HG03025 (cell line): ENCODE results near the gene MSMB.
"Not testable (repeated sequence)": the region's sequence is repeated elsewhere in the genome, so short reads cannot be mapped to it uniquely, and the experiment has no call there.

ENCODE experiments used
- ATAC-seq: cut with Tn5 transposase; IDR thresholded peaks from one replicate; pipeline ENCODE4 v1.9.1; 2021; ENCODE audit warnings: mild to moderate bottlenecking, moderate library complexity; ENCODE audit not compliant: unreplicated experiment, low FRiP score

Gene MSMB, protein sequence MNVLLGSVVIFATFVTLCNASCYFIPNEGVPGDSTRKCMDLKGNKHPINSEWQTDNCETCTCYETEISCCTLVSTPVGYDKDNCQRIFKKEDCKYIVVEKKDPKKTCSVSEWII

DNA sequence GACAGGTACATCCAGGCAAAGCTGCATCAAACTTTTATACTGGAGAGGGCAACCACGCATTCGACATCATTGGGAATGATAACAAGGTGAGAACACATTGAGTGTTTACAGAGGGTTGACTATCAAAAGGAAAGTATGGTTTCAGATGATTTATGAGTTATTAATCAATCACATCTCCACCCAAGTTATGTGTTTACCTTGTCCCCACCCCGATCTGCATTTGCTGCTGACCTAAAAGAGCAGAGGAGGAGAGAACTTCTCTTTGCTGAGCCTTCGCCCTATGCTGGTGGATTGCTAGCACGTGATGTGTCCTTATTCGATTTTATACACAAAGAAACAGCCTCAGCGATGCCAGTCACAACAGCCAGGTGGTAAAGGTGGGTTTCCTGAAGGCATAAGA lies at the start of gene MSMB:
TSS of gene MSMB (minus strand) at position 9 of the 400 bp plus-strand sequence. CDS start 32 bp downstream, outside the sequence.
- ATAC-seq: no peak

DNA sequence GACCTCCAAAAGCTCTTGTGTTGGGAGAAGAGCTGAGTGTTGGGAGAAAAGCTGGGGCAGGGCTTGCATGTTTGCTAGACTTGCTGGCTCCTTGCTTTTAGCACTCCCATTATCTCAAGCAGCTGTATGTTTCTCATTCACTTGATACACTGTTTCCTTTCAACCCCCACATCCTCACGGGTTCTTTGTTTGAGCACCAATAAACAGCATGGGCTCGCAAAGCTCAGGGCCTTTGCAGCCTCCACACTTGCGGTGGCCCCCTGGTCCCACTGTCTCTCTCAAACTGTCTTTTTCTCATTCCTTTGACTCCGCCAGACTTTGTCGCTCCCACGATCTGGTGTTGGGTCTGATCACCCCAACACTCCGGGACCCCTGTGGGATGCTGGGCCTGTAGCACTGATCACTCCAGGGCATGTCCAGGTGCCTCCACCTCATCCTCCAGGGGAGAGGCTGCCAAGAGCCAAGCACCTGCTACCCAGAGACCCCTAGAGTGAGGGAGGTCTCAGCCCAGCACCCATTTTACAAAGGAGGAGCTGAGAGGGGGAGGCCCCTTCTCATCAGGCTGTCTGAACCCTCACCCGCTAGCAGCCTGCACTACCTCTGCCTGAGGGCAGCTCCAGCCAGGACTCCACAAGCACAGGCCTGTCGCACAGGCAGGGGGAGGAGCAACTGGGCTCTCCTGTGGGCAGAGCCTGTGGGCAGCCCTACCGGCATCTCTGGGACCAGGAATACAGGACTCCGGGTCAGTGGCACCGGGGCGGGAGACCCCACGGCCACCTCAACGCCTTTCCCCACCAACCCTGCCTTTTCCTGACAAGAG lies 49.1 kb upstream of the MSMB start:
- no peak for ATAC-seq

DNA sequence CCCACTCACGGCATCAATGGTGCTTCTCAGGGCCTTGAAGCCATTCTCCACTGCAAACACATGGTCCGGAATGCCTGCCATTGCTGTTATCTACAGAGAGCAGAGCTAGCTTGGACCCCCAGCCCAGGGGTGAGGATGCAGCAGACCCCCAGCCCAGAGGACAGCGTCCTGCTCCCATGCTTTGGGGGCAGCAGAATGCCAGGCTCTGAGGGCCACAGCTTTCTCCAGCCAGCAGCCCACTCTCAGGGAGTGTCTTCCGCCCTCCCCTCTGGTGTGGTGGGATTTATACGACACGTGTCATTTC lies 48.1 kb upstream of the MSMB start:
- no peak for ATAC-seq

DNA sequence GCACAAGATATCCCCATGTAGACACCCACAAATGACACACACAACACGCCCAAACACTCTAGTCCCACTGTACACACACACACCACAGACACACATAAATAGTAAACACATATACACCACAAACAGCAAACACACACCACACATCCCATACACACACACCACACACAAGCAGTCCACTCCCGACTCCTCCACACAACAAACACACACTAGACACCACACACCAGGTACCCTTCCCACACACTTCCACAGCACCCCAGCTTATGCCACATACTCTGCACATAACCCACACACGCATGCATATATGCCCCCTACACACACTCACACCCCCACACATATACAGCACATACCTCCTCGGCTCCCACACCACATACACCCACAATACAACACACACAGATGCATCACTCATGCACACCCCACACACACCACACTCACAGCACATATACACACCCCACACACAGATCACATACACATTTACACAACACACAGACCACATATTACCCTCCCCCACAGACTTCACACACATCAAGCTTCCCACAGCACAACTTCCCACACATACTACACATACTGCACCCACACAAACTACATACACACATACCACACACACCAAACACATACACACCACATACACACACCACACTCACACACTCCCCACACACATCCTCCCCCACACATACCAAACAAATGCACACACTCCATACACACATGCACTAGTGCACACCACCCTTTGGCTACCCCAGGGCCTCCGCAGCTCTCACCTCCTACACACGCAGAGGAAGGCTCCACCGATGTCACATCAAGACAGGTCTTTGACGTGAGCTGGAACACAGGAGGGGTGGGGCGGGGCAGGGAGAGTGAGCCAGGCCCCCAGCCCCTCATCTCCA lies 47.5 kb upstream of the MSMB start:
- not testable (repeated sequence) for ATAC-seq

DNA sequence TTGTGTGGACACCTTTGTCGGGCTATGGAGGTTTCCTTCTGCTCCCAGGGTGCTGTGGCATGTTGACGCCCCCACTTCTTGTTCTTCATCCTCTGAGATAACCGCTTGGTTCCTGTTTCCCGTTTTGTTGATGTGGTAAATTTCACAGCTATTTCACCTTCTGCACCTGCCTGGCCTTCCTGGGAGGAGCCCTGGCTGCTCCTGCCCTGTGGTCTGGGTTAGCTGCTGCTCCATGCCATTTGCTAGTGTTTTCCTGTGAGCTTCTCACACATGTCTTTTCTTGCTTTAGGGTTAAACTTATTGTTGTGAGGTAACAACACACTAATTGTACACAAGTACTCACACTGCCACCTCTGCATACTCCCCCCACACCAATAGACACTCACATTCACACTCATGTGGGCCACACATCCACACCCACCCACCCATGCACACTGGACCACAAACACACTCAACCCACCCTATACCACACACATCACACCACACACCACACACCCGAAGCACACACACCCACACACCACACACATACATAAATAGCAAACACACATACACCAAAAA lies 46.5 kb upstream of the MSMB start:
- ATAC-seq: no peak

DNA sequence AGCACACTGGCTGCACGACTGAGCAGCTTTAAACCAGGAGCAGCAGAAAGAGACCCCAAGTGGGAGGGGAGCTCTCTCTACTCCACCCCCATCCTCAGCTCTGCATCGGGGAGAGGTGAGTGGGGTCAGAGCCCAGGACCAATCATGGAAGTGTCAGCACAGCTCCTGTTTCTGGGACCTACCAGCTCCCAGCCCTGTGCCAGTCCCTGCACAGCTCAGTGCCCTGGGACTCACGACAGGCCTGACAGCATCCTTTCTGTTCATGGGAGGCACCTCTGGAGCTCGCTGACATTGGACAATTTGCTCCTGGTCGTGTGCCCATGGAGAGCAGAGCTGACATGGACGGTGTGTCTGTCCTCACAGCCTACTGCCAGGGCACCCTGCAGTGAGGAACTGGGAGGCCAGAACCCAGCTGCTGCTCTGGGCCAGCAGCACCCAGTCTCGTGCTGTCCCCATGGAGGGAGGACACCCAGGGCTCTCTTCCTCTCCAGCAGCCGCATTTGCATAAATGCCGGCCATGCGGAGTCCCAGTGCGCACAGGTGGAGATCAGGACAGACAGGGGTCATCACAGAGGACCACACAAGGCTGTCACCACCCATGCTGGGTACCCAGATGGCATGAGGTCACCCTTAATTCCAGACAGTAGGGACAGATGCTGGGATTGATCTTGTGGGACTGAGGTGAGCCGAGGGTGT lies 45.9 kb upstream of the MSMB start:
- ATAC-seq: no peak

DNA sequence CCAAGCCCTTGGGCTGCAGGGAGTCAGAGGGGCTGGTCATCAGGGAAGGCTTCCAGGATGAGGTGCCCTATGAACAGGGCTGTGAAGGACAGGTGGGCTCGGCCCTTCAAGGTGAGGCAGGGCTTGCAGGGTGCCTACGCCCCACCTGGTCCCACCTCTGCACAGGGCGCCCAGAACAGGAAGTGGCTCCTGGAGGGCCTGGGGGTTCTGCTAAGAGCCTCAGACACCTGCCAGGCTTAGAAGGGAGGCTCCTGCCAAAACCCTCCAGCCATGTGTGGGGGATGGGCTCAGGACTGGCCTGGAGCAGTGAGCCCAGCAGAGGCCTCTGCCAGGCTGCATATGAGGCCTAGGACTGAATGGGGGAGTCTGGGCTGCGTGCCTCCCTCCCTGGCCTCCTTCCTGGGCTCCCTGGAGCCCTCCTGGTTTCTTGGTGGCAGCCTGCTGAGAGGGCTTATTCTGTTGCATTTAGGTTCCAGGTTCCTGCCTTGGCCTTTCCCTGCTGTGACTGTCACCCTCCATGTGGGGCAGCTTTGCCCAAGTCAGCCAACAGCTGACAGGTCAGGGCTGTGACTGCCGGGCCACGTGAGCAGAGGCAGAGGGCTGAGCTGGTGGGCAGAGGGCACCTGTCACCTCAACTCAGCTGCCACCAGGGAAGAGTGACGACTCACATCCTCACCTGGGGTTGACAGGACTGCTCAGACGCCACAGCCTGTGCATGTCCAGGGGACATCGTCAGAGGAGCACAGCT lies 45.2 kb upstream of the MSMB start:
- ATAC-seq: no peak

DNA sequence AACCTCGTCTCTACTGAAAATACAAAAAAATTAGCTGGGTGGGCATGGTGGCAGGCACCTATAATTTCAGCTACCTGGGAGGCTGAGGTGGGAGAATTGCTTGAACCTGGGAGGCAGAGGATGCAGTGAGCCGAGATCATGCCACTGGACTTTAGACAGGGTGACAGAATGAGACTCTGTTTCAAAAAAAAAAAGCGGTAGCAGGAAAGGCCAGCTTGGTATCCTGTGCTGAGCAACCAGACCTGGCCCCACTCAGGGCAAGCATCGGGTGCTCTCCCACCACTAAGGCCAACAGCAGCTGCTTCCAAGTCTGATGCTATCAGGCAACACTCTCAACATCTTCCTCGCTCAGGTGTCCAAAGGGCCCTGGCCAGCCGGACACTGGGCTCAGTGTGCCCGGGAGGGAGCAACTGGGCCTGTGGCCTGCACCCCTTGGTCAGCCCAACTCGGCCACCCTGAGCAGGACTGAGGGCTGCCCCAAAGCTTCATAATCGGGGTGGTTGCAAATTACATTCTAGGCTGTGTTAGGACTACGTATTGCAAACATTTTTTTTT lies 44.3 kb upstream of the MSMB start:
- no peak for ATAC-seq

DNA sequence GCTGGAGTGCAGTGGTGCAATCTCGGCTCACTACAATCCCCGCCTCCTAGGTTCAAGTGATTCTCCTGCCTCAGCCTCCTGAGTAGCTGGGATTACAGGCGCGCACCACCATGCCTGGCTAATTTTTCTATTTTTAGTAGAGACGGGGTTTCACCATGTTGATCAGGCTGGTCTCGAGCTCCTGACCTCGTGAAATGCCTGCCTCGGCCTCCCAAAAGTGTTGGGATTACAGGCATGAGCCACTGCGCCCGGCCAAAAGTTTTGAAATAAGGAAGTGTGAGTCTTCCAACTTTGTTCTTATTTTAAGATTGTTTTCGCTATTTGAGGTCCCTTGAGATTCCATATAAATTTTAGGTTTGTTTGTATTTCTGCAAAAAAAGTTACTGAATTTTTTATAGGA lies 41.3 kb upstream of the MSMB start:
- not testable (repeated sequence) for ATAC-seq

DNA sequence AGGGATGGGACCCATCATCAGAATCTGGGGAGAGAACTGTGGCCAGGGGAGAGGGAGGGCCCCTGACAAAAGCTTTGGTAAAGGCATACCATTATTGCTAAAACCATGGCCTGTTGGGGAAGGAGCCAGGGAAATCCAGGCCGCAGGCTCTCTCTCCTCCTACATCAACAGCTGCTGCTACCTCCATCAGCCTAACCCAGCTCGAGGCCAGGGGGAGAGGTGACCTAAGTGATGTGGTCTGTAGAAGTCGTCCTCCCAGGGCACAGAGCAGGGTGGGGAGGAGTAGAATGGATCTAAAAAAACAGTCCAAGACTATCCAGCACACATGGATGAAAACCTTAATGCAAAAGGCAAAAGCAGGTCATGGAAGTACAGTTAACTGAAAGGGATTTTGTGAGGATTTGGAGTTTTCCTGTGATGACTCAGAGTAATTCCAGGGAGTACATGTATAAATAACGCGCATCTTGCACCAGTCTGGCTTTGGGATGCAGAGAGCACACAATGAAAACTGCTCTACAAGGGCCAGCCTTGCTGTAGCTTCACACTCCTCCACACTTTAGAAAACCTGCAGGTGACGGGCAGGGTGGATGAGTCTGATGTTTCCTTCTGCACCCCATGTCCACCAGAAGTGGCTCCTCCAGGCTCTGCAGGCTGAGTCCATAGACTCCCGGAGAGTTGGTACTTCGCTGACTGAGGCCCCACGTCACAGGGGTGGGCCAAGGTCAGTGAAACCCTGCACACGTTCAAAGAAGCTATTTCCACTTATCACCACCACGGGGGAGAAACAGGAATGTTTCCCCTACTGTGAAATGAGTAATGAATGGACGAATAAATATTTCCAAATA lies 38.5 kb upstream of the MSMB start:
- no peak for ATAC-seq

DNA sequence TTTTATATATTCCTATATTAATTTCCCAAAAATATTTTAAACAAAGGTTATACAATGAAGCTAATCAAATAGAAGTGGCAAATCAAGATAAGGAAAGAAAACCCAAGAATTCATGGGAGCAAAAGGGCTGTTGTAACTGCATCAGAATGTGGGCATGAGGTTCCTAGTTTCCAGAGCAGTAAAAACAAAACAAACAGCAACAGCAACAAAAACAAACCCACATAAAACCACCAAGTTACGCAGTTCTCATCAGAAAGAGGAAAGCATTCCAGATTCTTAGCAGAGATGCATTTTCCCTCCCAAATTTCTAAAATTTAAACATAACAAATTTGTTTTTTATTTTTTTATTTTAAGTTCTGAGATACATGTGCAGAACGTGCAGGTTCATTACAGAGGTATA lies 34.8 kb upstream of the MSMB start:
- ATAC-seq: no peak

DNA sequence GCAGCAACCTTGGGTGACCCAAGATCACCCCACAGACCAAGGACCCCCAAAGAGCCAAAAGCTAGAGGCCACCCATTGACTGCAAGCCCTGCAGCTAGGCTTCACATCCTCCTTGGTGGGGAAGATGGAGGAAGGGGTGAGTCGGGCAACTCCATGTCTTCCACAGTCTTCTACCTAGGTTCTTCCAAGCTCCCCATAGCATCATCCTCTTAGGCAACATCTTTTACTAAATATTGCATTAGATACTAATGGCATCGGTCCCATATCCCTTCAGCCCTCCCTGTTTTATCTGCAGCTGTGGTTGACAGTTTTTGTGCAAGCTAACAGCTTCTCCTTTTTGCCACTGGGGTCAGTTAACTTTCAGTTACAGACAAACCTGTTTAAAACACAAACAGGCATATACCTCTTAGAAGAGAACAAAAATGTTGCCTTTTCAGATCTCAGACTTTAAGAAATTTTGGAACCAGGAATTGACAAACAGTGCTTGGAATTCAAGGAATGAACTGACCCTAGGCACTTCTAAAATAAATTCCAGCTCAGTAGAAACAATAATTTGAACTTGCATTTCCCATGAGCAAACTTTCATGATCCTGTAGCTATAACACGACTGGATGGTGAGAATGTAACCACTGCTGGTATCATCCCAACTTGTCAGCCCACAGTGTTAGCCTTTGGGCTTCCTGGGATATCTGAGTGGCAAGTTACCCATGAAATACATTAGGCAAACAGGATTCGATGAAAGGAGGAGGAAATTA lies 33.9 kb upstream of the MSMB start:
- ATAC-seq: no peak

DNA sequence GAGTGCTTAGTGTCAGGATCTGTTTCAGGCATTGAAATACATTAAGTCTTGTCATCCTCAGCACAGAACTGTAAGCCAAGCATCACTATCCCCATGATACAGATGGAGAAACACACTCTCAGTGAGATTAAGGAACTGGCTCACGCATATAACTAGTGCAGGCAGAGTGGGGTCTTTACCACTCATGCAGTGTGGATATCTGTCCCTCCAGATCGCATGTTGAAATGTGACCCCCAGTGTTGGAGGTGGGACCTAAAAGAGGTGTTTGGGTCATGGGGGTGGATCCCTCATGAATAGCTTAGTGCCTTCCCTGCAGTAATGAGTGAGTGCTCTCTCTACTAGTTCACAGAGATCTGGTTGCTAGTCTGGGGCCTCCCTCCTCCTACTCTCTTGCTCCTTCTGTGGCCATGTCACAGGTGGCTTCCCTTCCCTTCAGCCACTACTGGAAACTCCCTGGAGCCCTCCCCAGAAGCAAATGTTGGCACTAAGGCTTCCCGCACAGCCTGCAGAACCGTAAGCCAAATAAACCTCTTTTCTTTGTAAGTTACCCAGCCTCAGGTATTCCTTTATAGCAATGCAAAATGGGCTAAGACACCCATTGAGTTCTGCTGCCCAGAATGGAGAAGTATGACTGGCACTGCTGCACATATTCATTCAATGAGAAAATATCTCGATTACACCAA lies 31.8 kb upstream of the MSMB start:
- ATAC-seq: no peak

DNA sequence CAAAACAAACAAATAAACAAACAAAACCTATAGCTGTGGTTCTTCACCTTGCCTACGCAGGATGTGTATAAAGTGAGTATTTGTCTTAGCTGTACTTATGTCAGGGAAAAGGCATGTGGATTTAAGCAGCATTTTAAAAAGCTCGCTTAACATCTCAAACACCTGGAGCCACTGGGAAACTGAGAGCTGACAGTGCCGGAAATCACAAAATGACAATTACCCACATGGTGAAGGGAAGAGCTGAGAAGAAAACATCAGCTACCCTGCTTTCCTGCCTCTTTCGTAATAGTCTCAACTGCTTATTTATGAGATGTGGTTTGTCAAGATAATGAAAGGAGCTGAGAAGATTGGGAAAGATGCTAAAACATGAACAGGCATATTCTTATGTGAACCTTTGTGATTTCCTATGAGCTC lies 31.1 kb upstream of the MSMB start:
- no peak for ATAC-seq

DNA sequence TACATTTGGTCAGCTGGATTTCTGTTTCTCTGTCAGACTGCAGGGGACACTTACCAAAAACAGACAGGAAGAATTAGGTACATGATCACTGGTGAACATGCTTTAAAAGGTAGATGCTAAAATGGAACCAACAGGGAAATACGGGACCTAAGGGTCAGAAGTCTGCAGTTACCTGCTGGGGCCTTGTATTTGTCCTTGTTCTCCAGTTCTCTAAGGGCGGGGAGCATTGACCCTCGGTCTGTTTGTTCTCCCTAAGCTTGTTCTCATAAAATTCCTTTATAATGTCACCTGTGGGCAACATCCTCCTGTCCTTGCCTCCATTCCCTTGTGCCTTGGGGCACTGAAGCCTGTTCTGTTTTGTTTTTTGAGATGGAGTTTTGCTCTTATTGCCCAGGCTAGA lies 29.8 kb upstream of the MSMB start:
- ATAC-seq: no peak

DNA sequence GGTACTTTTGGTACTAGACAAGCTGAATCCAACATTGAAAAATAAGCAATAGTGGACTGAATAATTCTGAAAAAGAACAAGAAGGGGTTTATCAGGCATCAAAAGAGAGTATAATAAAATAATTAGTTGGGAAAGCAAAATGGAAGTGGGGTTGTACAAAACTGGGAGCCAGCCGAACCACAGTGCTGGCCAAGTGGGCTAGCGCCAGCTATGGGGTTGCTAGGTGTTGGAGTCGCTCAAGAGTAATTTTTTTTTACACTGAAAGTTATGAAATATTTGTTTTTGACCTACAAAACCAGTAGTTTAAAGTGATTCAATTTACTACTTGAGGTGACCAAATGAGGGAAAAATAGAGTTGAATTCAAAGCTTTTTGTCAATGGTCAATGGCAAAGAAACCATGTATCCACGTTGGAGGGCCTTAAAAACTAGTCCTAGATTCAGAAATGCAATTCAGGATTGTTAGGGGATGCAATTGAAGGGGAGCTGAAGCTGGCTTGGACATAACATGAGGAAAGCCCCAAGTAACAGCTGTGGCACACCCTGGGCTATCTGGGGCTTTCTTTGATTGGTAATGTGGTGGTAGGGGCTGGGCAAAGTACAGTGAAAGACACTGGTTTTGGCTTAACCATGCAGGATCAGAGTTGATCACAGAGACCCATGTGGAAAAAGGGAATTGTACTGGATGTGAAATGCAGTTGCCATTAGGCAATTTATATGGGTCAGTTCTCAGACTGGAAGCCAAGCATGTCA lies 28.3 kb upstream of the MSMB start:
- ATAC-seq: no peak

DNA sequence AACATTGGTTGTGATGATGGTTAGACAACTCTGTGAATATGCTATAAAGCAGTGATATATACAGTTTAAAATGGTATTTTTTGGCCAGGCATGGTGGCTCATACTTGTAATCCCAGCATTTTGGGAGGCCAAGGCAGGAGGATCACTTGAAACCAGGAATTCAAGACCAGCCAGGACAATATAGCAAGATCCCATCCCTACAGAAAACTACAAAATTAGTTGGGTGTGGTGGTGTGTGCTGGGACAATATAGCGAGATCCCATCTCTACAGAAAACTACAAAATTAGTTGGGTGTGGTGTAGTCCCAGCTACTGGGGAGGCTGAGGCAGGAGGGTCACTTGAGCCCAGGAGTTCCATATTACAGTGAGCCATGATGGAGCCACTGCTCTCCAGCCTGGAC lies 27.5 kb upstream of the MSMB start:
- ATAC-seq: no peak
